Hematopoietic multipotent progenitor cell treated with erythropoietin and hydrocortisone succinate and interleukin-3 and kit ligand, for 17 days (in vitro differentiated cells): ENCODE data around the gene CYTH1.
"Not testable (repeated sequence)": the region's sequence is repeated elsewhere in the genome, so short reads cannot be mapped to it uniquely, and the experiment has no call there.

ENCODE experiments used
- DNase-seq: peaks from one replicate; pipeline ENCODE4 v3.0.0-alpha.2; 2015; ENCODE audit warnings: low spot score

CYTH1 gene

DNA sequence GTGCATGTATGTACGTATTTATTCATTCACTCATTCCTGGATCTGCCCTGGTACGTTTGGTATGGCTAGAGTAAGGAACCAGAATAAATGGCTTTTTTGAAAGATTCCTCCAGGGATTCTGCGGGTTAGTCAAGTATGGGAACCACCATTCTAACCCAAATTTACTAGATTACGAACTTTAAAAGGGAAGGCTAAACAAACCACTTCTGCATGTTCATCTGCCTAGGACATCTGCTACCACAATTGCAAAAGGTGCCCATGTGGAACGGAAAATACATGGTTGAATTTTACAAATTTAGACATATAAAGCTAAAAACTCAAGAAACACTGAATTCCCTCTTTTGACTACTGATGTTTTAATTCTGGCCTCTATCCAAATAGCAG lies 22.1 kb downstream of the CYTH1 start:
- no peak for DNase-seq

DNA sequence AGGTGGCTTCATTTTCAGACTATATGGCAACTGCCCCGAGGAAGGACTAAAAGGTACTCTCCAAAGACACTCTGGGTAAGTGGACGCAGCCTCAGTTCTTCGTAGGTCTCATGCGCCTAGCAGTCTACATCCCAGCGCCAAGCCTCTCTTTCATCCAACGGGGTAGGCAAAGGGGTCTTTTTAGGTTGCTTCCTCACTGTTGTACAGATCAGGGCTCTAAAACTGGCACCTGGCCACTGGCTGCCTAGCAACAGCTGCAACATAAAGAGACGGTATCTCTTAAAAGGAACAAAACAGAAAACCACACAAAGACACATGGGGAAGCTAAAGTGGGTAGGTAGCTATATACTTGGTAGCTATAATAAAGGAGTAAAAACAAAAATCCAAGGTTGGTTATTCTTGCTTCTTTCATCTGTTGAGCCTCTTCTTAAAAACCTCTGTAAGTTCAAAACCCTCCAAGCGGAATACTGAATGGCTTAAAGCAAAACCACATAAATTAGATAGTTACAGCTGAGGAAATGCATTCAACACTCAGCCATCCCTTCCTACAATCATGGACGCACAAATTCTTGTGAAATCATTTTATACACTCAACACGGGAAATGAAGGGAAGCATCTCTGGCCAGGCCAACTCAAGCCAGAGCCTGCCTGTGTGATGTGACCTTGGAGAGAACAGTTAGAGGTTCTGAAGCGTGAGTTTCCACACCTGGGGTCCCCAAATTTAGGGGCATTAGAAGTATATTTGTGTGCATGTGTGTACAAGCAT lies 22.7 kb downstream of the CYTH1 start:
- no peak for DNase-seq

DNA sequence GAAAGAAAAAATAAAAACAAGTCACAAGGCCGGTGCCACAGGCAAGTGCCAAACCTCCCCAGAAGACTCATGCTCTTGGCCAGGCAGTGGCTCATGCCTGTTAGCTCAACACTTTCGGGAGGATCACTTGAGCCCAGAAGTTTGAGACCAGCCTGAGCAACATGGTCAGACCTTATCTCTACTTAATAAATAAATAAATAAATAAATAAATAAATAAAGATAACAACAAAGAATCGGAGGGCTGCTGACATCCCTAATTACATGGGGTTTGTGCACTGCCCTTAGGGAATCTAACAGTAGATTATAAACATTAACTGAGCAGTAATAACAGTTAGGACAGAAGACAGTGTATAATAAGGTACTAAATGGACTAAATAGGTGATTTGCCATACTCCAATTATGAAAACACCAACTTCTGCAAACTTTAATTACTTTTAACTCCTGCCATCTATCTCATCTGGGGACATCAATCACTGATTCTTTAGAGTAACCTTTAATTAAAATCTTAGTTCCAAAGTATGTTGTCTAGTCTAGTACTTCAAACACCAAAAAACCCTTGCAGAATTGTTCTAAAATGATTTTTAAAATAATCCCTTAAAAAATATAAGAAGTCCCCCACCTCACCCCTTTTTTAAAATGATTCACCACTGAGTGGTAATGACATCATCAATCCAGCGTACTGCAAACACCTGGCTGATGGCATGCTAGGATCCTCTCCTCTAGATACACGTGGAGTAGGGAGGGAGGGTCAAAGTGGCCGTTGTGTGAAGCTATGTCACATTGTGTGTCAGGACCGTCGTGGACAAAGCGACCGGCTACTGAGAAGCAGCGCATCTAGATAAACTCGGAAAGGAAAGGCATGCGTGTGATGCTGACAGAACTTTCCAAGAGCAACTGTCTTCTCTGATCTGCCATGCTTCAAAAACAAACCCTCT lies 28.5 kb downstream of the CYTH1 start:
- no peak for DNase-seq

DNA sequence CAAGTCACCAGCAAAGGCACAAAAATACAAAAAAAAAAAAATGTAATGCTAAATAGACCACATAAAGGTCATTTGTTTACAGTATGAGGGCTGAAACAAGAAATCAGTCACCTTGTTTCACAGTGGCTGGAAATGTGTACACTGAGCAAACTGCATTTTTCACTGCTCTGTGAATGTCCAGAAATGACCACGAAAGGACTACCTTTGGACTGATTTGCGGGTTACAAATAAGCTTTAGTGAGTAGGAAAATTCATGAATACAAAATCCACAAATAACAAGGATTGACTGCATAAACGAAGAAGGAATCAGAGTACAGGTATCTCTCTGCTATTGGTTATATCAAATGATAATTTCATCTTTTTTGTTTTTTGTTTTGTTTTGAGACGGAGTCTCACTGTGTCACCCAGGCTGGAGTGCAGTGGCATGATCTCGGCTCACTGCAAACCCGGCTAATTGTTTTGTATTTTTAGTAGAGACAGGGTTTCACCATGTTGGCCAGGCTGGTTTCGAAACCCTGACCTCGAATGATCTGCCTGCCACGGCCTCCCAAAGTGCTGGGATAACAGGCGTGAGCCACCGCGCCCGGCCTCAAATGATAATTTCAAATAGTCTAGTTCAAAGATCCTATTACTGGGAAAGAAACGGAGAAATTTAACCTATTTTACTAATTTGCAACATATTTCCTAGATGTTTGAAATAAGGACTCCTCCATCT lies 30.5 kb downstream of the CYTH1 start:
- DNase-seq: no peak

DNA sequence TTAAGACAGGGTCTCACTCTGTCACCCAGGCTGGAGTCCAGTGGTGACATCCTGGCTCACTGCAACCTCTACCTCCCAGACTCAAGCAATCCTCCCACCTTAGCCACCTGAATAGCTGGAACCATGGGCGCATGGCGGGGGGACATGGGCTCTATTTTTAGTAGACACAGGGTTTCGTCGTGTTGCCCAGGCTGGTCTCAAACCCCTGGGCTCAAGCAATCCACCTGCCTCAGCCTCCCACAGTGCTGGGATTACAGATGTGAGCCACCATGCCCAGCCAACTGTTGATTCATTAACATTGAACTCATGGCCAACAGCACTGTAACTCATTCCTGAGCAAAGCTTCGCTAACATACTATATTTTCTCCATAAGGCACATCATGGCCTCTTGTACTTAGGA lies 31.1 kb downstream of the CYTH1 start:
- DNase-seq: not testable (repeated sequence)

DNA sequence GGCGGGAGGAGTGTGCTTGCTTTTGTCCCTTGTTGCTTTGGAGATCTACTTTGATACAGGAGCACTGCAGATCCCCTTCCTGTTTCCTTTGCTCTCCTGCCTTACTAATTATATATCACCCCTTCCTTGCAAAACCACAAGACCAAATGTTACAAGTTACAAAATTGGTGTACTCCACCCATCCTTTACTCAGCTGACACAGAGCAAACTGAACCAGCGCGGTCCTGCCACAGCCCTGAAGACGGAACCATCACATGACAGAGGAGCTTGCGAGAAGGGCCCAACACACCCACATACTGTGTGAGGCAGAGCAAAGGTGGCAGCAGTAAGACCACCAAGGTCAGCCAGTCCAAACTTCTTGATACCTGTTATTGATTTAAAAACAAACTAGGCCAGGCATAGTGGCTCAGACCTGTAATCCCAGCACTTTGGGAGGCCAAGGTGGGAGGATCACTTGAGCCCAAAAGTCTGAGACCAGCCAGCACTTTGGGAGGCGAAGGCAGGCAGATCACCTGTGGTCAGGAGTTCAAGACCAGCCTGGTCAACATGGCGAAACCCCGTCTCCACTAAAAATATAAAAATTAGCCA lies 33.2 kb downstream of the CYTH1 start:
- peak; percentile 17 for DNase-seq

DNA sequence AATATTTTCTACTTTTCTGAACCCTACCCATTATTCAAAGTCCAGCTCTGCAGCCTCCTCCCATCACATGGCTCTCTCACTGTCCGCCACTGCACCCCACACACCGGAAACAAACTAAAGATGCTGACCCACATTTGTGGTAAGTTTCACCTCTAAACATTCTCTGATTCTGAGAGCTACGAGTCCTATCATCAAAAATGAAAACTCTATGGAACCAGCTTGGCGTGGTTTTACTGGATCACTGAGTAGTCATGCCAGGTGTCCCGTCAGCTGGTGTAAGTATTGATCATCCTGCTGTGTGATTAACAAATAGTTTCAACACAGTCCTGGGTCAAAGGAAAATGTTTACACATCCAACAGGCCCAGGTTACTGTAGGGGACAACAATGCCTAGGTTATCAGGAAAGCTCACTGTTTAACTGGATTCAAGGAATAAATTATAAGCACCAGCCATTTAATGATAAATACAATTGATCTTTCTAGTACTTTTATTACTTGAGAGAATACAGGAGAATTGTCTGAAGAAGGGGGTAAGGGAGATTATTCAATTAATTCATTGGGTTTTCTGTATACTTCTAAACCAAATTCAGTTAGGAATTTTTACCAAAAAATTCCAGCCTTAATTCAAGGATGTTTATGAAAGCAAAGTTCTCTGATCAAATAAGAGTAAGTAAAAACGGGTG lies 33.9 kb downstream of the CYTH1 start:
- DNase-seq: no peak

DNA sequence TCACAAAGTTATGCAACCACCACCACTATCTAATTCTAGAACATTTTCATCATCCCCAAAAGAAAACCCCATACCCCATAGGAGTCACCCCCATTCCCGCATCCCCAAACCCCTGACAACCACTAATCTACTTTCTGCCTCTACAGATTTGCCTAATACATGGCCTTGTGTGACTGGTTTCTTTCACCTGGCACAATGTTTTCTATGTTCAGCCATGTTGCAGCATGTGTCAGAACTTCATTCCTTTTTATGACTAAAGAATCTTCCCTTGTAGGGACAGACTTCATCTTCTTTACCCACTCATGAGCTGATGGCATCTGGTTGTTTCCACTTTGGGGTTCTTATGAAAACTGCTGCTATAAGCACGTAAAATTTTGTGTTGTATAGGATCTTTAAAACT lies 34.6 kb downstream of the CYTH1 start:
- DNase-seq: no peak

DNA sequence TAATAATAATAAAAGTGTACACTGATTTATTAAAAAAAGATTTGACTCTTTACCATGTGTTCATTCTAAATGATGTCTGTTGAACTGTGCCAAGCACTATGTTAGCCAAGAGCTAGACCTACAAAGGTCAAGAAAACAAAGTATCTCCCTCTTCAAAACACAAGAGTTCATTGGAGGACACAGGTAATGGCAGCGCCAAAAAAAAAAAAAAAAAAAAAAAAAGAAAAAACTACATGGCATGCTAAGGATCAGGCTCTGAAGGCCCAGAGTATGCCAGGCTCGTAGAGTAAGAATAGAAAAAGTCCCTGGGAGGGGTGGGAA lies 35.2 kb downstream of the CYTH1 start:
- no peak for DNase-seq

DNA sequence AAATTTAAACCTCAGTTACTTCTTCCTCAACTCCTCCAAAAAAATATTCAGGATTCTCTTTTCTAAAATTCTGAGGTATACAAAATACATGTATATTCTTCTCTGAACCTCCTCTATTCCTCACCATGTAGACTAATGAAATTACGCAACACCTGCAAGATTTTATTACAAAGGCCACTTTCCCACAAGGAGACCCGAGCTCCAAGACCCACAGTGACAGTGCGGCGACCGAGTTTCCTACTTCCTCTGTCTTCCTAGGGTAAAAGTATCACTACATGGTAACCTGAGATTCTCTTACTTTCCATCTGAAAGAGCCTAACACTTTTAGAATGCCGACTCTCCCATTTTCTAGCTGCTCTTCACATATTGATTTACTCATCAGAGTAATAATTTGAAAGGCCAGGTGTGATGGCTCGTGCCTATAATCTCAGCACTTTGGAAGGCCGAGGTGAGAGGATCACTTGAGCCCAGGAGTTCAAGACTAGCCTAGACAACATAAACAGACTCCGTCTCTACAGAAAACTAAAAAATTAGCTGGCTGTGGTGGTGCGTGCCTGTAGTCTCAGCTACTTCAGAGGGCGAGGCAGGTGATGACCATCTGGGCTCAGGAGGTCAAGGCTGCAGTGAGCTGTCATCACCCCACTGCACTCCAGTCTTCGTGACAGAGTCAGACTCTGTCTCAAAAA lies 35.7 kb downstream of the CYTH1 start:
- DNase-seq: no peak

DNA sequence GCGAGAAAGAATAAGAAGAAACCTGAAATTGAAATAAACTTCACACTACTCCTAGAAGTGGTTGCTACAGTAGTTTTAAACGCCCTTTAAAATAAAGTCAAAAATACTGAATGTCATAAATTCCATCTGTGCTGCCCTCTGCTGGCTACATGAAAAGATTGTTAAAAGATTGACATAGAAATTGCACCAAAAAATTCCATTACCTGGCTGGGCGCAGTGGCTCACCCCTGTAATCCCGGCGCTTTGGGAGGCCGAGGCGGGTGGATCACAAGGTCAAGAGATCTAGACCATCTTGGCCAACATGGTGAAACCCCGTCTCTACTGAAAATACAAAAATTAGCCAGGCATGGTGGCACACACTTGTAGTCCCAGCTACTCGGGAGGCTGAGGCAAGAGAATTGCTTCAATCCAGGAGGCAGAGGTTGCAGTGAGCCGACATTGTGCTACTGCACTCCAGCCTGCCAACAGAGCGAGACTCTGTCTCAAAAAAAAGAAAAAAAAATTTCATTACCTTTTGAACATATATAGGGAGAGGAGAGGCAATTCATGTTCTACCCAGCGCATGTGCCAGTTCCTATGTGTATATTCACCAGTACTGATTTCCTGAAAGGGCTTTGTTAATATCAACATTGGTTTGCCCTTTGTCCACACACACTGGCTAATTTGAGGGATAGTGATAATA lies 36.5 kb downstream of the CYTH1 start:
- DNase-seq: peak; percentile 46

DNA sequence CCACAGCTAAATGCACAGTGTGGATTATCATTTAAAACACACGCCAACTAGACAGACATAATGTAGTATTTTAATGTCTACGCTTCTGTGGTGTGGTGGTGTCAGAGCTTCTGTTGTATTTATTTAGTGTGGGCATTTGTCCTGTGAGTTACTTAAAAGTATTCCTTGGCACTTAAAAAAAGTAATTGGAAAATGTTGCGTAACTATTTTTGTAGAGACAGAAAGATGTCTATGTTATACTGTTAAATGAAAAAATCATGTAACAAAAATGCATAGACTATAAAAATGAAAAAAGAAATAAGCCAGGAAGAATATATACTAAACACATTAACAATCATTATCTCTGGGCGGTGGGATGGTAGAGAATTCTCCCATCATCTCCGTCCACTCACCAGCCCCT lies 39.2 kb downstream of the CYTH1 start:
- DNase-seq: no peak

DNA sequence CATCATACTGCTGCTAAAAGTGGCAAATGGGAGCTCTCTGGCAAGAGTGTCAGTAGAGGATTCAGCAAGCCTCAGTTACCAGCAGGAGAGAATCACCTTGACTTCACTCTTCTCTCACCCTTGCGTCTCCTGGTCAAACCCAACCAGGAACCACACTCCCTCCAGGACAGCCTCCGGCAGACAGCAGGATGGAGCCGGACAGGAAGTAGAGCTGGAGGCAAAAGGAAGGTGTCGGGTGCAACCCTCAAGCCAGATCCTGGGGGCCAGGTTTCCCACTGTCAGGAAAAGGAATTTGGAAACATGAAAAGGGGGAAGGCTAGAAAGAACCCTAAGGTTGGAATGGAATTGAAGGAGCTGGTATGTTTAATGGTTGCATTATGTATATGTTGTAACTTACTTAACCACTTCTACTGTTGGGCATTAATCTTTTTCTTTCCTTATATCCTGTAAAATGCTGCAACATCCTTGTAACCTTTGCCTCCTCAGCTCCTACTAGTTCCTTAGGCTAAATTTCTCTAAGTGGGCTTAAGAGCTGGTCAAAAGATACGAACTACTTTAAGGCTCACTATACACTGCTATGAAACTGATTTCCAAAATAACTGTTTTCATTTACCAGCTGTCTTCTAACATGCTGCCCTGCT lies 40.3 kb downstream of the CYTH1 start:
- no peak for DNase-seq

DNA sequence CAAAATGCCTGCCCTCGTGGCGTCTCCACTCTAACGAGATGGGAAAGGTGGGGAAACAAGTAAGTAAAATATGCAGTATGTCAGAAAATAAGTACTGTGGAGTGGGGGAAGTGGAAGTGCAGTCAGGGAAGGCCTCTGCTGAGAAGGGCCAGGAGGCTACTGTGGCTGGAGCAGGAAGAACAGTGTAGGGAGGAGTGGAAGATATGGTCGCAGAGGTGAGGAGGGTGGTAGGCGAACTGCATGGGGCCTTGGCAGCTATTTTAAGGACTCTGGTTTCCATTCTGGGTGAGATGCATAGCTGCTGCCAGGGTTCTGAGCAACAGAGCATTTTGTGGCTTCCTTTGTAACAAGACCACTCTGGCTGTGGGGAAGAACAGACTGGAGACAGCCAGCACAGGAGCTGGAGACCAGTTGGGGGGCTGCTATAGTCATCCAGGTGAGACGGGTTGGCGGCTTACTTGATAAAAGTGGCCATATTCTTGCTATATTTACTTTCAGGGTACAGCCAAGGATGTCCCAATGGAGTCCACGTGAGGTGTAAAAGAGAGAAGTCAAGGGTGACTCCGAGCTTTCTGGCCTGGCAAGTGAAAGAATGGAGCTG lies 42.6 kb downstream of the CYTH1 start:
- no peak for DNase-seq

DNA sequence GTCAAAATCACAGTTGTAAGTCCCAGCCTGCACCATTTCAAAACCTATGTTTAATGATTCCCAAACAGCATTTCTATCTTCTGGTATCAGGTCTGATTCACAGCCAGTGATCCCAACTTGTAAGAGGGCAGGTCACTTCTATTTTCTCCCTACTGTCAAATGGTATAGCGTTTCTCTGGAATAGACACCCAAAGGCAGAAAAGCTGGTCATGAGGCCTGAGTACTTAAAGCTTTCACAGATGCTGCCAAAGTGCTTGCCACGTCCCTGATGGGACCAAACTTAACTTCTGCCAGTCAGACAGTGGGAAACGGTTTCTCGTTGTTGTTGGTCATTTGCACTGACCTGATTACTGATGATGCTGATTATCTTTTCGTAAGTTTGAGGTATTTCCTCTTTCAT lies 43.4 kb downstream of the CYTH1 start:
- DNase-seq: no peak

DNA sequence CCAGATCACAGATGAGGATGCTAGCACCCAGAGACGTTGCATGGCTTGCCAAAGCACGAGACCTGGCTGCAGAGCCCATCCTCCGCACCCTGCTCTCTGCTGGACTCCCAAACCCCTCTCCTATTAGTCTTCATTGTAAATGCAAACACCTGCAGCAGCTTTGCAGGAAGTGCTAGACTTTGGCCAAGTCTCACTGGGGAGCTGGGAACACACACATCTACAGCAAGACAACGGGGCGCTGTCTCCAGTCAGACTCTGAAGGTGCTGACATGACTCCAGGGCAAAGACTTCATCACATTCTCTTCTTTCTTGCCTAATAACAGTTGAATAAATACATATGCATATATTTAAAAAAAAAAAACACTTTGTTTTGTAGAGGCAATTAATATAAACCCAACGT lies 43.8 kb downstream of the CYTH1 start:
- no peak for DNase-seq

DNA sequence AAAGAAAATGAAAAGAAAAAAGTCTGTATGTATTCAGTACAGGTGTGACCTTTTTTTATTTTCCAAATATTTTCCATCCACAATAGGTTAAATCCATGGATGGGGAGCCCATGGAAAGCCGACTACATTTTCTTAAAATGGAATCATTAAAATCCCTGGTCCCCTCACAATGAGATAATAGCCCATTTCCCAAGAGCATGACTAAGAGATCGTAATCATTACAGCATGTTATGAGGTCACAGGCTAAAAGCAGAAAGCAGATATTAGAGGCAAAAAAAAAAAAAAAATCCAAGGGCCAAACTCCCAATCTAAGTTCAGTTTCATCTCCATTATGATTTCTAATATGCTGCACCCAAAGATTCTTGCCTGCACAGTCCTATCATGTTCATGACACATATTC lies 44.7 kb downstream of the CYTH1 start:
- no peak for DNase-seq

DNA sequence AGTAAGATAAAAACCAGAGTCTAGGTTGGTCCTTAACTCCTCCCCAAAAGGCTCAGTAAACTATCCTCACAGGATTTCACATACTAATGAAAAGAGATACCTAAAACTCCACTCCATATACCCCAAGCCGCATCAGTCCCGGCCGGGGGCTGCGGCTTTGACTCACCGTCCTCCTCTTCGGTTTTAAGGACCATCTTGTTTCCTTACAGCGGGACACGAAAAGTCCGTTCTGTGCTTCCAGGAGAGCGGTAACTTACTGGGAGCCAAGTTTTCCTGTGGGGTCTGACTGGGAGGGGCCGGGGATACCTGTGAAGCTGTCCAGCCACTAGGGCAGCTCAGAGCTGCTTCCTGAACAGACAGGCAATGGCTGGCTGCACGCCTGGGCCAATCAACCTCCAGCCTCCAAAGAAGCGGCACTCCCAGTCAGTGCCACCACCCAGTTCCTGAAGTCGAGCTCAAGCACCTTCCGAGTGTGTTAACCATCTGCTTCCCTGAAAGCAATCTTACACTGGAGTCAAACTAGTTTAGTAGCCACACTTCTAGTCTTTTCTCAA lies 45.5 kb downstream of the CYTH1 start:
- peak; percentile 46 for DNase-seq

DNA sequence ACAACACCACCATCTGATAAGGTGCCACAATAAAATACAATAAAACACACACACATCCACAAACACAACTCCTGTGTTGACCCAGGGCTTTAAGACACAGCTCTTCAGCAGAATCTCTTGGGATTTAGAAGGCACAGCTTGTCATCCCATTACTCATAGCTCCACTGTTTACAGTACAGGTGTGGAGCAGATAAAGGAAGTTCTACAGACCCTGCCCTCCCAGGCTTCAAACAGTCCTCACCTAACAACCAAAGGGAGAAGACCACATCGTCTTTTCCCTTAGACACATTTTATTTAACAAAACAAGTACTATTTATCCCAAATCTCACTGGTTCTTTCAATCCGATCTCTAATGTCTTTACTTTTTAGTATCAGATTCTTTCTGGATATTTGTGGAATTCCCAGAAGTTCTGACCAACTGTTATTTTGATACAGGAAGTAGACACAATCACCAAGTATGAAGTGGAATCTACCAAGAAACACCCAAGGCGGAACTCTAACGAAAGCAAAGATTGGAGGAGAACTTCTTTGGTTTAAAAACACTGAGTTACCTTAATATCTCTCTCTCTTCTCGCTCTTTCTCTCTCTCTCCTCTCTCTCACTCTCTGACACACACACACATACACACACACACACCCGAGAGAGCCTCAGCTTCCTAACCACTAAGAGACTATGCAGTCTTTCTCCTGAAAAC lies 46.1 kb downstream of the CYTH1 start:
- no peak for DNase-seq
